Measurements from ENCODE around the gene ARMH3. TPM values are rescaled to one million over a fixed set of nuclear protein-coding genes. Genes with fewer than 3 reads are reported as not detected.

ARMH3 gene
- total RNA-seq, 1 donor from 2014 or later = 18.1 TPM

DNA sequence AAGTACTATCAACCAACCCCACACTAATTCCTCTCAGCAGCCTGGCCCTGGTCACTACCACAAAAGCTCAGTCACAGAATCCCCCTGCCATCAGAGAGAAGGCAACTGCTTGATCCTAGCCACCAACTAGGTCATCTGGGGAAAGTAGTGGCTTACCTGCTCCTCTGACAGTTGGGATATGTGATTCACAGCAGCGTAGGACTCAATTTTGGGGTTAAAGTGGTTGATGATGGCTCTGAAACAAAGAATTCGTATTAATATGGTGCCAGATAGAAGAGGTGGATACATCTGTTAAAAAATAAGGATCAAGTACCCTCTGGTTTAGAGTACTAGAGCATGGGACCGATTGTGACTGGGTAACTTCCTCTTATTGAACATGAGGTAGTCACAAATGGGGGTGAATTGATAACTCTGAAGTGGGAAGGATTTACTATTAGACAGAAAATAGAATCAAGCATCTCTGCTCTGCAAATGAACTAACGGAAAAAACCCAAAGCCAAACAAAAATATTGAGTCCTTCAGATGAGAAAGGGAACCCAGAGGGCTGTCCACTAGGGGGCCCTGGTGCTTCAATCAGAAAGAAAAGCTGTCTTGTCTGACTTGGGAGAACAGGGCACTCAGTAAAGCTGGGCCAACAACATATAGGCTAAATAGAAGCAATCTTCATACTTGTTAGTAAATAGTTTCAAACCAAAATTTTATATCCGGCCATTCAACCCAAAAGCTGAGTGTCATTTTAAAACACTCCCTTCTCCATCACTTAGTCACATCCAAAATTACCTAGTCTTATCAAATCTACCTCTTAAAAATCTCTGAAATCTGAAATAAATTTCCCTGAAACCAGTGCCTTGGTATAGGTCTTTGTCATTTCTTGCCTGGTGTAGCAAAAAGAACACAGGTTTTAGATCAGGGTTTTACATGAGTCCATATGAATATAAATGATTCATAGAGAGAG is 166.4 kb downstream of the ARMH3 start:
- DNase-seq (ENCODE audit: low spot score) = no peak
- Mint-ChIP-seq H3K27me3 (ENCODE audit: low read depth) (no peaks in the 10 kb centered on the region), H3K9me3 (ENCODE audit: low read depth) (no peaks in the 10 kb centered on the region), H3K4me1 (ENCODE audit: low read depth) (peaks cover 3% of the 10 kb centered on the region), H3K4me3 (ENCODE audit: unreplicated experiment) (no peak overlapping the region), H3K36me3 (ENCODE audit: low read depth) (peaks cover 2% of the 10 kb centered on the region), H3K27ac (ENCODE audit: unreplicated experiment) (no peak overlapping the region)
- TF ChIP-seq, protein P1, sequence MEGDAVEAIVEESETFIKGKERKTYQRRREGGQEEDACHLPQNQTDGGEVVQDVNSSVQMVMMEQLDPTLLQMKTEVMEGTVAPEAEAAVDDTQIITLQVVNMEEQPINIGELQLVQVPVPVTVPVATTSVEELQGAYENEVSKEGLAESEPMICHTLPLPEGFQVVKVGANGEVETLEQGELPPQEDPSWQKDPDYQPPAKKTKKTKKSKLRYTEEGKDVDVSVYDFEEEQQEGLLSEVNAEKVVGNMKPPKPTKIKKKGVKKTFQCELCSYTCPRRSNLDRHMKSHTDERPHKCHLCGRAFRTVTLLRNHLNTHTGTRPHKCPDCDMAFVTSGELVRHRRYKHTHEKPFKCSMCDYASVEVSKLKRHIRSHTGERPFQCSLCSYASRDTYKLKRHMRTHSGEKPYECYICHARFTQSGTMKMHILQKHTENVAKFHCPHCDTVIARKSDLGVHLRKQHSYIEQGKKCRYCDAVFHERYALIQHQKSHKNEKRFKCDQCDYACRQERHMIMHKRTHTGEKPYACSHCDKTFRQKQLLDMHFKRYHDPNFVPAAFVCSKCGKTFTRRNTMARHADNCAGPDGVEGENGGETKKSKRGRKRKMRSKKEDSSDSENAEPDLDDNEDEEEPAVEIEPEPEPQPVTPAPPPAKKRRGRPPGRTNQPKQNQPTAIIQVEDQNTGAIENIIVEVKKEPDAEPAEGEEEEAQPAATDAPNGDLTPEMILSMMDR (IDR thresholded peaks at IDR 0.05) = peak; percentile 95

DNA sequence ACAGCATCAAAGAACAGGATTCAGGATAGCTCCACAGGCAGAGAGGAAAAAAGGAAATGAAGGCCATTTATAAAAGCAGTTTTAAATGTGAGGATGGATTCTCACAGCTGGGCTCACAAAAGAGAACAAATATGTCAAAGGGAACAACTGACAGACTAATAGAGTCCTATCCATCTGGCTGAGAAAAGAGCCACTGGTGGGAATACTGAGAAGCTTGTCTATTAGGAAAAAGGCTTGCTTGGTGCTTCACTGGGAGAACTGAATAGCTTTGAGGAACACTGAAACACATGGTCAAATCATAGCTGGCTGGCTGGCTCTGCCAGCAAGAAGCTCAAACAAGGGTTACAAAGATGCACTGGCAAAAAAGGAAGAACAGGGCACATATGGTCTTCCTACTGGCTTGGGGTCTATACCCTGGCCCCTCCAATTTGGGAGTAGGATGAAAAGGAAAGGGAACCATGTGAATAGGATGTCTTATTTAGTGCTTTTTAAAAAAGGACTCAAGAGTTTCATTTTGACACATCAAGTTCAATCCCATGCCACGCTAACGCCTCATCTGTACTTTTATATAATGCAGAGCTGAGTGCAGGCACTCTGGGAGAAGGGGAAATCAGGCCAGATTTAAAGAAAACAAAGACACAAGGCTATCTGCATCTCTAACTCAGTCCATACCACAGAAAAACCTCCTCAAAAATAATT is 167.6 kb downstream of the ARMH3 start:
- Mint-ChIP-seq H3K4me1 (ENCODE audit: low read depth) (peaks cover 3% of the 10 kb centered on the region), H3K4me3 (ENCODE audit: unreplicated experiment) (no peak overlapping the region), H3K27me3 (ENCODE audit: low read depth) (no peaks in the 10 kb centered on the region), H3K36me3 (ENCODE audit: low read depth) (peaks cover 2% of the 10 kb centered on the region), H3K9me3 (ENCODE audit: low read depth) (no peaks in the 10 kb centered on the region), H3K27ac (ENCODE audit: unreplicated experiment) (no peak overlapping the region)
- TF ChIP-seq, protein P1 (IDR thresholded peaks at IDR 0.05) = no peak
- no peak for DNase-seq (ENCODE audit: low spot score)

DNA sequence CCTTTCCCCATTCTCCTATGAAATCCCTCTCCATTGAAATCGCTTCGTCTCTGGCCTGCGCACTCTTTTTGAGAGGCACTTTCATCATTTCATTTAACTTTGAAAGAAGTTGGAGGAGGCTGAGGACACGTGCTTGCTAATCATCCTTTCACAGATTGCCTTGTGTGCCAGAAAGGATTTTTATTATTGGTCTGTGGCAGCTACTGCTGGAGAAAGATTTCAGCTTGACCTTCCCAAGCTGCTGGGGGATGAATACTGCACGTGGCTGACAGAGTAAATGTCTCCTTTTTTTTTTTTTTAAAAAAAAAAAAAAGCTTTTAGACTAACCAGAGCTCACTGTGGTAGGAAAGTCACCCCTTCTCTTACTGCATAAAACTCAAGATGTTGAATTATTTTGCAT is 168.2 kb downstream of the ARMH3 start:
- Mint-ChIP-seq H3K4me3 (ENCODE audit: unreplicated experiment) (no peak overlapping the region), H3K9me3 (ENCODE audit: low read depth) (no peaks in the 10 kb centered on the region), H3K27ac (ENCODE audit: unreplicated experiment) (no peak overlapping the region), H3K4me1 (ENCODE audit: low read depth) (peaks cover 3% of the 10 kb centered on the region), H3K36me3 (ENCODE audit: low read depth) (peaks cover 2% of the 10 kb centered on the region), H3K27me3 (ENCODE audit: low read depth) (no peaks in the 10 kb centered on the region)
- no peak for DNase-seq (ENCODE audit: low spot score)
- TF ChIP-seq, protein P1 (IDR thresholded peaks at IDR 0.05) = no peak

DNA sequence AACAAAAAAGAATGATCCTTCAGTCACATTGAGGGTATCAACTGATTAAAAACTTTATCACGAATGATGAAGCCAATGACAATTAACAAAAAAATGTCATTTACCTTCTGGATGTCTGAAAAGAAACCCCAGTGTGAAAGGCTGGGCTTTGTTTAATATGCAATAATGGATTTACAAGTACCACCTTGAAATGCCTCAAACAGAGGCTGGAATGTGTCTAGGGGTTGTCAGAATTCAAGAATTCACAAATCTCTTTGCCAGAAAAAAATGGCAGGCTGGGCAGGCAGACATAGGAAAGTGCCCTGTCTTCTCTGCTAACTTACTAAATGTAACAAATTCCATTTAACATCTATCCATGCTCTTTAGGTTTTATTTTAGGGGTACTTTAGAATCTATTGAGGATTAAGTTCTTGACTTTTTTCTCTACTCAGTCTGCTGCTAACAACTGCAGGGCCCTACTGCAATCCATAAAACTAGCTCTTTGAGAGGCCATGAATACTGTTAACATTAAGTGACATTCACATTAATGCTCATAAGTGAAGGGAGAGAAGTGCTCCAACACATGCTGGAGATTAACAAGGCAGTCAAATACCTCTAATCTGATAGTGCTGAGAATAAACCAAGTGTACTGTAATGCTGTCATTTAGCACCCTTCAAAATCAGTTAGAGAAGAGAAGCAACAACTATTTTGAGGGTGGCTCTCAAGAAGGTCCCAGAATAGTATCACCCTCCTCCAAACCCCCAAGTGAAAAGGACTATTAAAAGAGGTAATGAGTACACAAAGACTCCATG is 169.3 kb downstream of the ARMH3 start:
- no peak for DNase-seq (ENCODE audit: low spot score)
- H3K4me1 Mint-ChIP-seq (ENCODE audit: low read depth) = peaks cover 3% of the 10 kb centered on the region
- H3K36me3 Mint-ChIP-seq (ENCODE audit: low read depth) = peaks cover 2% of the 10 kb centered on the region
- no peak overlapping the region for H3K27ac Mint-ChIP-seq (ENCODE audit: unreplicated experiment)
- no peak overlapping the region for H3K4me3 Mint-ChIP-seq (ENCODE audit: unreplicated experiment)
- no peaks in the 10 kb centered on the region for H3K27me3 Mint-ChIP-seq (ENCODE audit: low read depth)
- H3K9me3 Mint-ChIP-seq (ENCODE audit: low read depth) = no peaks in the 10 kb centered on the region
- TF ChIP-seq, protein P1 (IDR thresholded peaks at IDR 0.05) = no peak
